ENCODE results near the gene SKAP1.

The SKAP1 gene

DNA sequence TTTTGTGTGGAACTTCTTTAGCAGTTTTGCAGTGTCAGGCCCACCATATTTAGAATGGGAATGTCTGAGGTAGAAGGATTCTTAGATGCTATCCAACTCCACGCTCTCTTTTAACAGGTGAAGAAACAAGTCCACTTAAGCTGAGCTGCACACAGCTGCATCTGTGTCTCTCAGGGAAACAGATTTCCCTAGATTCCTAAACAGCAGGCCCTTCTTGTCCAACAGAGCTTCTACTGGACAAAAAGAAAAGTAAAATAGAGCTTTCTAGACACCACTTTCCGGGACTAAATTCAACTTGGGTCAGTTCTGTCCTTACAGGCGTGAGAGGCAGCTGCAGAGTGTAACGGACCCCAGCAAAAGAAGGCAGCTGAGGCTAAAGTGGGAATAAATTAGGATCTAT, 270.8 kb downstream of the SKAP1 start:
- Histone ChIP-seq H3K4me1 (ENCODE audit: control insufficient read depth, insufficient read depth, low read length, unreplicated experiment) (no peaks in the 10 kb centered on the region), H3K27ac (ENCODE audit: low read depth, low read length) (no peak overlapping the region), H3K4me3 (ENCODE audit: low read depth, low read length) (no peak overlapping the region), H3K36me3 (ENCODE audit: insufficient read depth, low read length) (no peaks in the 10 kb centered on the region), H2AFZ (ENCODE audit: low read length, unreplicated experiment) (peak overlapping the region; percentile 18), H3K27me3 (ENCODE audit: insufficient read depth, low read length) (peaks cover 15% of the 10 kb centered on the region), H3K79me2 (ENCODE audit: control insufficient read depth, insufficient read depth, low read length, unreplicated experiment) (no peaks in the 10 kb centered on the region)

DNA sequence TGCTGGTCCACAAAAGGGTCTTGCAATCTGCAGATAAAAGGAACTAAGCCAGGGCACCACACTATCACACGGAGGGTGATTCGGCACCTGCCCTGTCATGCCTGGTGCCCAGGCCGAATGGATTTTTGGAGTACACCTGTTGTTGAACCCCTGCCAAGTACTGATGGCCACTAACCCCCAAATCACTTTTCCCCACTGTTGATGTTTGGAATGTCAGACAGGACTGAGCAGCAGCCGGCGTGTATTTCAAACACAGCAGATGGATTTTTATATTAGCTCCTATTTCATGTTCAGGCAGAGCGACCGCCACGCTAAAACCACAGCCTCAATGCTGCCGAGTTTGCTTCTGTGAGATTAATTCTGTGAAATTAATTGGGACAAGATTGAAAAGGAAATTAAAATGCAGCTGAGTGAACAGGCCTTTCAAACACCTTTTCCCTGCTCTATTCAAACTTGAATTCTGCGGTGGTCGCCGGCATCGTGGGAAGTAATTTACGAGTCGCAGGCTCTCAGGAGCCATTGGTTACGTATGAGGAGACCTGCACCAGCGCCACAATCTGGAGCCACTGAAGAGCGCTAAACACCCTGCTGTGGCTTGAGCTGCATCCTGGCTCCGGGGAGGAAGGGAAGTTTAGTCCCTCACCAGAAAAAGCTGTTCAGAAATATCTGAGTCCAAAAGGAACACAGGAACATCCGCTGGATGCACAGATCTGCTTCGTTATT, 274.0 kb downstream of the SKAP1 start:
- Histone ChIP-seq H3K27me3 (ENCODE audit: insufficient read depth, low read length) (peaks cover 43% of the 10 kb centered on the region), H3K4me1 (ENCODE audit: control insufficient read depth, insufficient read depth, low read length, unreplicated experiment) (no peaks in the 10 kb centered on the region), H3K79me2 (ENCODE audit: control insufficient read depth, insufficient read depth, low read length, unreplicated experiment) (no peaks in the 10 kb centered on the region), H2AFZ (ENCODE audit: low read length, unreplicated experiment) (no peak overlapping the region), H3K36me3 (ENCODE audit: insufficient read depth, low read length) (no peaks in the 10 kb centered on the region), H3K4me3 (ENCODE audit: low read depth, low read length) (no peak overlapping the region), H3K27ac (ENCODE audit: low read depth, low read length) (no peak overlapping the region)

DNA sequence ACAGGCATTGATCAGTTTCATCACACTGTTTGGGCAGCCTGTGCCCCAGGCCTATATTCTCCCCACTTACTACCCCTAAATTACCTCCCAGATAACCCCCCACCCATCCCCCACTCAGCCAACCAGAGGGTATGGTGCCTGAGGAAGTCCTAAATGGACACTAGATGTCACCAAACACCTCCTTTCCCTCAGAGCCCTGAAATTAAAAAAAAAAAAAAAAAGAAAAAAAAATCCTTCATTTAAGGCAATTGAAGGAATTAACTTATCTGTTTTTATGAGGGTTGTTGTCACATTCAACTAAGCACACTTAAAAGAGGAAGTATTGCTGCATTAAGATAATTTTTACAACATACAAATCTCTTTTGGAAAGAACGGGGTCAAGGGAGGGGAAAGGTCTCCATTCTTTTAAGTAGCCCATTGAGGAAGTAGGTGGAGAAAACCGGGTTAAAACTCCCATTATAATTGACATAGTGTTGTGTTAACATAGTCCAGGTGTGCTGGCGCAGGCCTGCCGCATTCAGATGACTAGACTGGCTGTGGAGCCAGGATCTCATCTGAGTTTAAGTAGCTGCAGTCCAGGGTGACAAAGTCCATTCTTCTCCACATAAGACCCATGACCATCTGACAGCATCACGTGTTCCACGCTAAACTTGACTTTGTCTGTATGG, 276.2 kb downstream of the SKAP1 start:
- H3K27ac ChIP-seq (ENCODE audit: low read depth, low read length), result no peak overlapping the region
- no peaks in the 10 kb centered on the region for H3K4me1 ChIP-seq (ENCODE audit: control insufficient read depth, insufficient read depth, low read length, unreplicated experiment)
- H3K36me3 ChIP-seq (ENCODE audit: insufficient read depth, low read length), result no peaks in the 10 kb centered on the region
- no peak overlapping the region for H2AFZ ChIP-seq (ENCODE audit: low read length, unreplicated experiment)
- H3K27me3 ChIP-seq (ENCODE audit: insufficient read depth, low read length), result peaks cover 65% of the 10 kb centered on the region
- H3K4me3 ChIP-seq (ENCODE audit: low read depth, low read length), result no peak overlapping the region
- no peaks in the 10 kb centered on the region for H3K79me2 ChIP-seq (ENCODE audit: control insufficient read depth, insufficient read depth, low read length, unreplicated experiment)

DNA sequence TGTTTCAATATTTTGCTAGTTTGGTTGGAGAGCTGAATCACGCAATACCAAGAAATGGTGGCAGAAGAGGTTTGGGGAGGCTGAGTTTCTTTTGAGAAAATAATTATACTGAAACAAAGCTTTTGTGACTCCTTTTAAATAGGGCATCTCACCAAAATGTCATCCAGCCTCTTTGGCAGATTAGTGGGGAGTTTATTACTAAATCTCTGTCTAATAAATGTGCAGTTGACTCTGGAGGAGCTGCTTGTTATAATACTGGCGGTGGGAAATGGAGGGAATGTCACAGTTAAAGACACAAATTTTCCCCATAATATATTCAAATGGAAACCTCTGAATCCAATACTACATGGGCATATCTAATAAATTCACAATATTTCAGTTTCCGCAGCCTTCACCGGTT, 277.7 kb downstream of the SKAP1 start:
- no peak overlapping the region for H3K27ac ChIP-seq (ENCODE audit: low read depth, low read length)
- H3K79me2 ChIP-seq (ENCODE audit: control insufficient read depth, insufficient read depth, low read length, unreplicated experiment), result no peaks in the 10 kb centered on the region
- peaks cover 80% of the 10 kb centered on the region for H3K27me3 ChIP-seq (ENCODE audit: insufficient read depth, low read length)
- H2AFZ ChIP-seq (ENCODE audit: low read length, unreplicated experiment), result no peak overlapping the region
- H3K4me3 ChIP-seq (ENCODE audit: low read depth, low read length), result no peak overlapping the region
- H3K36me3 ChIP-seq (ENCODE audit: insufficient read depth, low read length), result no peaks in the 10 kb centered on the region
- H3K4me1 ChIP-seq (ENCODE audit: control insufficient read depth, insufficient read depth, low read length, unreplicated experiment), result no peaks in the 10 kb centered on the region

DNA sequence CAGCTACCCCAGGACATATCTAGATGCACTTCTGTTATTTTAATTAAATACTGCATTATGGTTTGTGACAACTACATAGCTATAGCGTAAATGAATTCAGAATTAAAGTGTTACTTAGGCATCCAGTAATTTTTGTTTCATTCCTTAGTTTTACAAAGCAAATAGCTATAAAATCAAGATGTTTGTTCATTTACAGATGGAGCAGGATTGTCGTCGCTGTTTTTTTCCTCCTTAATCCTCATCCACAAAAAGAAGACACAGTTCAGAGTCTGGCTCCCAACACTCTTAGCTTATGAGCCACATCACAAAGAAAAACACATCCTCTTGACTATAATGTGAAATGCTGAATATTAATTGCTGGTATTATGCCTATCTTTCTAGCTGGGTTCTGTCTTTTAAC, 278.8 kb downstream of the SKAP1 start:
- no peaks in the 10 kb centered on the region for H3K4me1 ChIP-seq (ENCODE audit: control insufficient read depth, insufficient read depth, low read length, unreplicated experiment)
- H3K27ac ChIP-seq (ENCODE audit: low read depth, low read length), result no peak overlapping the region
- H3K4me3 ChIP-seq (ENCODE audit: low read depth, low read length), result no peak overlapping the region
- no peaks in the 10 kb centered on the region for H3K36me3 ChIP-seq (ENCODE audit: insufficient read depth, low read length)
- no peak overlapping the region for H2AFZ ChIP-seq (ENCODE audit: low read length, unreplicated experiment)
- peaks cover 87% of the 10 kb centered on the region for H3K27me3 ChIP-seq (ENCODE audit: insufficient read depth, low read length)
- H3K79me2 ChIP-seq (ENCODE audit: control insufficient read depth, insufficient read depth, low read length, unreplicated experiment), result no peaks in the 10 kb centered on the region

DNA sequence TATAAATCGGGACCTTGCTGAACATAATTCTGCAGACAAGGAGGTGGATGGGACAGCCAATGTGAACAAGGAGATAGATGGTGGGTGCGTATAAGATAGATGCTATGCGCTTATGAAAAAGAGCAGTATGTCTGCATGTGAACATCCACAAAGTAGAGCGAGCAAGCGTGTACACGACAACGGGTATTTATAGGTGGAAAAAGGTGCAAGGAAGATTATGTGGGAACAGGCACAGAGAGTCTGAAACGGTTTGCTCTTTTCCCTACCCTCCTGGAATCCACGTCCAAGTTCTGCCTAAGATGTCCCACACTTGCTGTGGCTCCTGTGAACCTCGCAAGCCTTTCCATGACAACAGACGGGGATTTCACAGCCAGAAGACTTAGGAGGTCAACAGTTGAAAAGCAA, 279.4 kb downstream of the SKAP1 start:
- no peaks in the 10 kb centered on the region for H3K79me2 ChIP-seq (ENCODE audit: control insufficient read depth, insufficient read depth, low read length, unreplicated experiment)
- H2AFZ ChIP-seq (ENCODE audit: low read length, unreplicated experiment), result no peak overlapping the region
- H3K4me3 ChIP-seq (ENCODE audit: low read depth, low read length), result no peak overlapping the region
- no peaks in the 10 kb centered on the region for H3K4me1 ChIP-seq (ENCODE audit: control insufficient read depth, insufficient read depth, low read length, unreplicated experiment)
- peaks cover 88% of the 10 kb centered on the region for H3K27me3 ChIP-seq (ENCODE audit: insufficient read depth, low read length)
- no peak overlapping the region for H3K27ac ChIP-seq (ENCODE audit: low read depth, low read length)
- H3K36me3 ChIP-seq (ENCODE audit: insufficient read depth, low read length), result no peaks in the 10 kb centered on the region

DNA sequence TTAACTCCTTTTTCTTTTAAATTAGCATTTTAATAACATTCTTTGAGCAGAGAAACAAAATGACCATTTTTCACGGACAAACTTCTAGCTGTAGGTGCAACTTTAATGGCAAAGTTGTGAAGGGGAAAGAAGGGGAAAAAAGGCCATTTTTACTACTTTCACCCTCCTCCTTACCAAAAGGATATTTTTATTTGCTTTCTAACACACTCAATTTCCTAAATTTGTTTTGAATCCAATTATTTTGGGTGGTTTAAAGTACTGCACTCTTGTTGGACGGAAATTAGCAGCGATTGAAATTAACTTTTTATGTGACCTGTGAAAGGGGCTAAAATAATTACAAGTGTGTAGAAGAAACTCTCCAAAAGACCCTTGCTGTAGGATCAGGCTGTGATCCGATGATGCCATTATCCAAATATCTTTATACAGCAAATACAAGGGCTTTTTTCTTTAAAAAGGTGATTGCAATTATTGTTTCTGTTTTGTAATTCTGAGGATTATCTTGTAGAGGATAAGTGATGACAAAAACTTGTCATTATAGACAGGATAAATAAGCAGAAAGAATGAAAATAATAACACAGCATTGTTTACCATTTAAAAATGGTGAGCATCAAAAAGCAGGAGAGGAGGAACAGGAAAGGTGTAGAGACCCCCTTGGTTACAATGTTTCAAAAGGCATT, 280.1 kb downstream of the SKAP1 start:
- H3K79me2 ChIP-seq (ENCODE audit: control insufficient read depth, insufficient read depth, low read length, unreplicated experiment), result no peaks in the 10 kb centered on the region
- no peak overlapping the region for H3K4me3 ChIP-seq (ENCODE audit: low read depth, low read length)
- H3K27ac ChIP-seq (ENCODE audit: low read depth, low read length), result no peak overlapping the region
- H3K36me3 ChIP-seq (ENCODE audit: insufficient read depth, low read length), result no peaks in the 10 kb centered on the region
- no peaks in the 10 kb centered on the region for H3K4me1 ChIP-seq (ENCODE audit: control insufficient read depth, insufficient read depth, low read length, unreplicated experiment)
- no peak overlapping the region for H2AFZ ChIP-seq (ENCODE audit: low read length, unreplicated experiment)
- H3K27me3 ChIP-seq (ENCODE audit: insufficient read depth, low read length), result peaks cover 91% of the 10 kb centered on the region

DNA sequence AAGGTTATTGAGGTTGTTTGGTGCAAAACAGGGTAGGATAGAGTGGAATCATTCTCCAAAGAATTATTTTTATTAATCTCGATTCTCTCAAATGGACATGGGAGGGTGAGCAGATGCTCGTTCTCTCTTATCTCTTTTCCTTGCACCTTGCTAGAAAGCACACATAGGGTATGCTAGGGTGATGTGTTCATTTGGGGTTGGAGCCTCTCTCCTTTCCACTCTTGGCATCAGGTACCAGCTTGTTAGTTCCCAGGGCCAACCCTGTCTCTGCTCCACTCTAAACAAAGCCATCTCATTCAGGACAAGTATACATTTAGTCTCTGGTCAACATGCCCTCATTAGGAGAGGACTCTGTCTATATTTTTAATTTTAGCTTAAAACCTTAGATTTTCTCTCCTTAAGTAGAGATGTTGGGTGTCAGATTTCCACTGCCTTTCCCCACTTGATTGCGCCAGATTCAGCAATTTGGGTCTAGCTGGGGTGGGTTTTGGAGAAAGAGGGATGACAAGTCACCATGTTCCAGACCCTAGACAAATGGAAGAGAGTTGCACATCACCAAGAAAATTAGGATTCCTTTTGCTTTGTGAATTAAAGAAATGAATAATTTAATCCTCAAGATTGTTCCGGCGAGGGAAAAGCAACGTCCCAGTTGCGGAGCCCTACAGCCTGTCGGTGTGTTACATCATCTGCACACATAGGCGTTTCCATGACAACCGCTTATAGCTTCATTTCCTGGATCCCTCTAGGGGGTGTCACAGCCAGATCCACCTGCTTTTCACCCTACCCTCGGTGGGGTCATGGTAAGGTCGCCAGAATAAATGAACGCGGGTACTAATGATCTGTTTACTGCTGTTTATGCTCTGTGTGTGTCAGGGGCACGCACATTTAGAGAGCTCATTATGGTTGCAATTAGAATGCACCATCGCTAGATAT, 280.9 kb downstream of the SKAP1 start:
- H3K4me1 ChIP-seq (ENCODE audit: control insufficient read depth, insufficient read depth, low read length, unreplicated experiment), result no peaks in the 10 kb centered on the region
- no peak overlapping the region for H3K4me3 ChIP-seq (ENCODE audit: low read depth, low read length)
- no peak overlapping the region for H3K27ac ChIP-seq (ENCODE audit: low read depth, low read length)
- H3K27me3 ChIP-seq (ENCODE audit: insufficient read depth, low read length), result peaks cover 91% of the 10 kb centered on the region
- H3K36me3 ChIP-seq (ENCODE audit: insufficient read depth, low read length), result no peaks in the 10 kb centered on the region
- no peak overlapping the region for H2AFZ ChIP-seq (ENCODE audit: low read length, unreplicated experiment)
- no peaks in the 10 kb centered on the region for H3K79me2 ChIP-seq (ENCODE audit: control insufficient read depth, insufficient read depth, low read length, unreplicated experiment)

DNA sequence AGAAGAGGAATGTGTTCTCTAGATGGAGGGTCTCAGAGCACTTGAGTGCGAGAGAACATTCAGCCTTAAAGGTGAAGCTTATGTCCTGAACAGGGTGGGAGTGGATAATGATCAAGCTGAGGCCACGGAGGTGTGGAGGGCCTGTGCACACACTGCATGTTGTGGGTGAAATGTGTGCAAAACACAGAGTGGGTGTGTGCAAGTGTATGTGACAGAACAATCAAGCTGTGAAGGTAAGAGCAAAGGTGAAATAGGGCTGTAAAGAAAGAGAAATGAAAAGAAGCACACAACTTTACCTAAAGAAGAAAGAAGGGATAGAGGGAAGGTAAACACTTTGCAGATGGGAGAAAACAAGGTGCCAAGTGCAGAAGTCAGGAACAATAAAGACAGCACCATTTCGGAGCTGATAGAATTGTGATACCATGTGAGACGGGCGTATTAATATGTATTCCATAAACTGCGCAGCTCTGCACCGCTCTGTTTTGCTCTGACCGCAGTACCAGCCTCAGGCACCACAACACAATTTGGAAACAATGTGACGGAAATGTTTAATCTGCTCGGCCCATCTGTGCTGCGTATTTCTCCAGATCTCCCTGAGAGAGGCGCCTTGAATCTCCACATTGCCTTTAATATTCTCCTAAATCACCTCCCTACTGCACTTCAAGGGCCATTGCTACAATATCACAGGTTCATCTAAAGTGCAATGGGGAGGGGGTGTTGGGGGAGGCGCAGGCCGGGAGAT, 281.8 kb downstream of the SKAP1 start:
- H3K27me3 ChIP-seq (ENCODE audit: insufficient read depth, low read length), result peaks cover 94% of the 10 kb centered on the region
- no peaks in the 10 kb centered on the region for H3K79me2 ChIP-seq (ENCODE audit: control insufficient read depth, insufficient read depth, low read length, unreplicated experiment)

More for the DNA sequence above, 281.8 kb downstream of the SKAP1 start:
- no peak overlapping the region for H3K27ac ChIP-seq (ENCODE audit: low read depth, low read length)
- no peaks in the 10 kb centered on the region for H3K36me3 ChIP-seq (ENCODE audit: insufficient read depth, low read length)
- no peaks in the 10 kb centered on the region for H3K4me1 ChIP-seq (ENCODE audit: control insufficient read depth, insufficient read depth, low read length, unreplicated experiment)
- no peak overlapping the region for H3K4me3 ChIP-seq (ENCODE audit: low read depth, low read length)
- H2AFZ ChIP-seq (ENCODE audit: low read length, unreplicated experiment), result no peak overlapping the region
